GM12873 (cell line): Measurements from ENCODE around the gene GPX4.

ENCODE experiments used
- CTCF ChIP-seq: IDR thresholded peaks from 2 replicates; pipeline ENCODE4 v1.5.1; 2012; ENCODE audit warnings: low read depth, mild to moderate bottlenecking, moderate library complexity, low read length, control low read depth; ENCODE audit not compliant: insufficient read depth; ENCODE audit errors: missing control alignments

GPX4 gene

DNA sequence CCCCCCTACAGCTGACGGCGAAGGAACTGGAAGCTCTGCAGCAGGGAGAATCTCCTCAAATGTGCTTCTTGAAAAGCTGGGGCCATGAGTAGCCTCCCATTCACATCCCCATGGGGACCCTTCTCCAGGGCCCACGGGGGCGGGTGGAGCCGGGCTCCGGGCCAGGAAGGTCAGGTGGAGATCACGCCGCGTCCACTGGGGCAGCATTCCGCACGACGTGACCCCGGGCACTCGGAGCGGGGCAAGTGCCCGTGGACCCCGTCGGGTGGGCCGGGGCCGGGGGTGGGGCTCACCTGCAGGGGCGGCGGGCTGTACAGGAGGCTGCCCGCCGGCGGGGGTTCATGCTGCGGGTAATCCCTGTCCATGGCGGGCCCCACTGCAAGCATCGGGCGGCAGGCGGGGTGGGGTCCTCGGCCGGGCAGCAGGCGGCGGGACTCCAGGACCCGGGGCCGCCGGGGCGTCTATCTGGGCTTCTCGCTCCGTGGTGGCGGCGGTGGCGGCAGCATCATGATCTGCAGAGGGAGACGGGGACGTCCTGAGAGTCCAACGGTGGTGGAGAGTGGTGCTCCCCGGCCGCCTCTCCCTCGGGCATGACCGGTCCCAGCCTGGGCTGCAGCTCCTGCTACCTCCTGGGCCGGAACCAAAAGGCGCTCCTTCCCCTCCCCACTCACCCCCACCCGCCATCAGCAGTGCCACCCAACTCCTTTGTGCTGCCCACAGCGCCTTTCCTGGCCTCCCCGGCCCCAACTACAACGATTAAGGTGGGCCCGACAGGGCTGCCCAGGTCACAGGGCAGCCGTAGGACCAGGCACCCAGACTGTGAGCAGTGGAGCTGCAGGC is 50.3 kb downstream of the GPX4 start:
- TF ChIP-seq CTCF: no peak

GRCh38 chr19:1154731-1155351 is 51.0 kb downstream of the GPX4 start:
- TF ChIP-seq CTCF: no peak

DNA sequence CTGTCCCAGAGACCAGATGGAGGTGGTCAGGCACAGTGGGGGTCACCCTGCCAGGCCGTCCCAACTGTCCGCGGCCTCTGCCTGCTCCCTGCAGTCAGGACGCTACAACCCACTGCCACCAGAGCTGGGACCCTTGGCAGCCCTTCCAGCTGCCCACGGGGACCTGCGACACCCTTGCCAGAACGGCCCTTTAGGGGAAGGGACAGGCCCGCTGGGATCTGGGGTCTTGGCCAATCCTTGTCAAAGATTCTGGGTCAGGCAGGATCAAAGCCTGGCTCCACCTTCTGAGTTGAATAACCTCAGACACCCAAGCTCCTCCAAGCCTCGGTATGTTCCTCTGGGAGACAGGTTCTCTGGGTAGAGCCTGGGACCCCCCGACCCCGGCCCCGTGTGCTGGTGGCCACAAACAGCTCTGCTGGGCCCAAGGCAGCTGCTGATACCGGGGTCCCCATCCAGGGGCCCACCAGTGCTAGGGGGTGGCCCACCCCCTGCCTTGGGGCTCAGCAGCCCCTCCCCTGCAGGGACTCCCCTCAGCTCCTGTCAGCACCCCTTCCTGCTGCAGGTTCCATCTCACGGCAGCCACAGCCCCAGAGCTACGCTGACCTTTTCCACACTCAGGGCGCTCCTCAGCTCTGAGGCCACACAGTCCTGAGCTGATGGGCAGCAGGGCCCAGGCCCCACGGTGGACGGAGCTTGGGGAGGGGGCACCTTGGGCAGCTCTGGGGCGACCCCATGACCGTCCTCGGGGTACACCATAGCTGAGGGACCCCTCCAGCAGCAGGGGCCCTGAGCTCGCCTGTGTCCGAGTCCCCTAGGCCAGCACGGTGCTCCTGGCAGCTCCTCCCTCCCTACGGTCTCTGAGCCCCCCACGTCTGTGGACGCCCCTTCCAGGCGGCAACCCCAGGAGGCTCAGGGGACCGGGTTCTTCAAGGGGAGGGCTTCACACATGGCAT is 51.8 kb downstream of the GPX4 start:
- no peak for TF ChIP-seq CTCF
